BE2C (cell line): Measurements from ENCODE around the gene GRM3.

Source experiments
- DNase-seq: peaks from one replicate; pipeline ENCODE4 v3.0.0-alpha.2; 2020
- H3K27me3 ChIP-seq: fragments of 250-450 bp; sonication (Bioruptor Pico); 2 replicates; pipeline ENCODE4 v1.5.1; 2020; ENCODE audit warnings: mild to moderate bottlenecking
- H3K36me3 ChIP-seq: fragments of 250-450 bp; sonication (Bioruptor Pico); 2 replicates; pipeline ENCODE4 v1.5.1; 2020; ENCODE audit warnings: mild to moderate bottlenecking
- H3K4me1 ChIP-seq: fragments of 250-450 bp; sonication (Bioruptor Pico); 2 replicates; pipeline ENCODE4 v1.5.1; 2020
- H3K4me3 ChIP-seq: 2 replicates; pipeline ENCODE4 v1.5.1; 2011; ENCODE audit warnings: low read depth, low read length
- H3K9me3 ChIP-seq: fragments of 250-450 bp; sonication (Bioruptor Pico); 2 replicates; pipeline ENCODE4 v1.5.1; 2020
- TF ChIP-seq, protein P1 (sequence below): IDR thresholded peaks from 2 replicates; pipeline ENCODE4 v1.5.1; 2012; ENCODE audit warnings: mild to moderate bottlenecking, low read depth, low read length

The GRM3 gene

DNA sequence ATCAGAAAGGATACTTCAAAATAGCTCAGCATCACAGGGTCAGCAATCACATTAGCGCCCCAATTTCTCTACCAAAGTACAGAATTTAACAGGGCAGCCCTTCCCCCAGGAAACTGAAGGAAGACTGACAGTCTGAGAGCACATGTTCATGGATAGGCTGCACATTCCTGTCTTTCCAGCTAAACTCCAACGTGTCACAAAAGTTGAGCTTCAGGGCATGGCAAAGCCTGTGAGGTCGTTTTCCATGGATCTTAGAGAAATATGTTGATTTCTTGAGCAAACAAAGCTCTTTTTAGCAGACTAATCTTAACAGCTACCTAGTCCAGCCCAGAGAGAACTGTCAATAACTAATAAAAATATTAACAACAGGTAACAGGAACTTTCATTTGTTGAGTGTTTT is 207.9 kb downstream of the GRM3 start:
- Histone ChIP-seq H3K36me3 (no peaks in the 10 kb centered on the region), H3K4me1 (no peaks in the 10 kb centered on the region), H3K27me3 (no peaks in the 10 kb centered on the region), H3K9me3 (no peaks in the 10 kb centered on the region), H3K4me3 (no peak overlapping the region)
- TF ChIP-seq, protein P1, sequence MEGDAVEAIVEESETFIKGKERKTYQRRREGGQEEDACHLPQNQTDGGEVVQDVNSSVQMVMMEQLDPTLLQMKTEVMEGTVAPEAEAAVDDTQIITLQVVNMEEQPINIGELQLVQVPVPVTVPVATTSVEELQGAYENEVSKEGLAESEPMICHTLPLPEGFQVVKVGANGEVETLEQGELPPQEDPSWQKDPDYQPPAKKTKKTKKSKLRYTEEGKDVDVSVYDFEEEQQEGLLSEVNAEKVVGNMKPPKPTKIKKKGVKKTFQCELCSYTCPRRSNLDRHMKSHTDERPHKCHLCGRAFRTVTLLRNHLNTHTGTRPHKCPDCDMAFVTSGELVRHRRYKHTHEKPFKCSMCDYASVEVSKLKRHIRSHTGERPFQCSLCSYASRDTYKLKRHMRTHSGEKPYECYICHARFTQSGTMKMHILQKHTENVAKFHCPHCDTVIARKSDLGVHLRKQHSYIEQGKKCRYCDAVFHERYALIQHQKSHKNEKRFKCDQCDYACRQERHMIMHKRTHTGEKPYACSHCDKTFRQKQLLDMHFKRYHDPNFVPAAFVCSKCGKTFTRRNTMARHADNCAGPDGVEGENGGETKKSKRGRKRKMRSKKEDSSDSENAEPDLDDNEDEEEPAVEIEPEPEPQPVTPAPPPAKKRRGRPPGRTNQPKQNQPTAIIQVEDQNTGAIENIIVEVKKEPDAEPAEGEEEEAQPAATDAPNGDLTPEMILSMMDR = no peak
- no peak for DNase-seq

DNA sequence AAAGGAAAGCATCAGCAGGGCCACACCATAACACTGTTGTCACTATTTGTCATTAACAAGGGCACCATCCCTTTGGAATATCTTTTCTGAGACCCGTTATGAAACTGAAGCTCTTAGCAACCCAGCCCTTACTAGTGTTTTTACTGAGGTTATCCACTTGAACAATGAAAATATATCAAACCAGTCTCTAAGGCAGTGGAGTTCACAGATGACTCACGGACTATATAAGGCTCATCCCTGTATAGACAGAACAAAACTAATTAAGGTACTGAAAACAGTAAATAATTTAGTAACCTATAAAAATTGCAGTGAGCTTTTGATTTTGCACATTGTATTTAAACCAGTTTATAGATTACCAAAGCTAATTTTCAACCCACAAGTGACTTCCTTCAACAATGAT is 219.7 kb downstream of the GRM3 start:
- H3K27me3 ChIP-seq = no peaks in the 10 kb centered on the region
- TF ChIP-seq, protein P1 = no peak
- H3K4me3 ChIP-seq = no peak overlapping the region
- H3K9me3 ChIP-seq = no peaks in the 10 kb centered on the region
- H3K36me3 ChIP-seq = no peaks in the 10 kb centered on the region
- no peaks in the 10 kb centered on the region for H3K4me1 ChIP-seq
- DNase-seq = no peak

DNA sequence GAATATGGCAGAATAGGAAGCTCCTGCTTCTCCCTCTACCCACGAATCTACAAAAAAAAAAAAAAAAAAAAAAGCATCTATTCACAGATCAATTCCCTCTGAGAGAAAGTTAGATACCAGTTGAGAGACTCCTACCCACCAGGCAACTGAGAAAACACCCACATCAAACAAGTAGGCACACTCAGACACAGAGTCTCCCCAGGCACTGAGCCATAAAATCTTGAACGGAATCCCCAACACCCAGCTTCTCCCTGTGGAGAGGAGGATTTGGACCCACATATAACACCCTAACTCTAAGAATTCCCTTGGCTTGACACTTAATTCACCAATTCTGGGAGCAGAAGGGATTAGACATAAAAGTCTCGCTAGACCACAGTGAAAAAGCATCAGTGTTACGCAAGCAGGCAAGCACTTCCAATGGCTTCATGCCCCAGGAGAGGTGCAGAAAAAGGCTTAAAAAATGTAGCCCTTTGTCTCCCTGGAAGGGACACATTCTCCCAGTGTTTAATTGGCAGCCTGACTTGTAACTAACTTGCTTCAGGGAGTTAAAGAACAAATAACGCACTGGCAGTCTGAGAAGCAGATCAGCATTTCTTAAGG is 223.6 kb downstream of the GRM3 start:
- Histone ChIP-seq H3K4me1 (no peaks in the 10 kb centered on the region), H3K36me3 (no peaks in the 10 kb centered on the region), H3K4me3 (no peak overlapping the region), H3K27me3 (no peaks in the 10 kb centered on the region), H3K9me3 (no peaks in the 10 kb centered on the region)
- no peak for DNase-seq
- TF ChIP-seq, protein P1 = no peak

DNA sequence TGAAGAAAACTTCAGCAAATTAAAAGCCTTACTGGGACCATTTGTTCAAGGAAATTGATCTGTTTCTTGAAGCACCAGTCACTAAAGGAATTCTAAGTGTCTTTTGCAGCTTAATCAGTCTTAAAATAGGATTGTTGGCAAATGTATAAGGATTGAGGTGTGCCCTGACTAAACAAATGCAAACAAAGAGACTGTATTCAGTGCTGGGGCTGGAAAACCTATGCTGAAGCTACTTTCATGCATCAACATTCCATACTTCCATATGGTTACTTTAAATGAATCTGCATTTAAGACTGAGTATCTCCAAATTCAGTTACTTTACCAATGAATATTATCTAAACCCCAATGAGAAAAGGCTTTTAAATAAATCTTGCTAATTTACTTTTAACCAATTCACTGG is 232.4 kb downstream of the GRM3 start:
- Histone ChIP-seq H3K9me3 (no peaks in the 10 kb centered on the region), H3K27me3 (no peaks in the 10 kb centered on the region), H3K36me3 (no peaks in the 10 kb centered on the region), H3K4me1 (no peaks in the 10 kb centered on the region), H3K4me3 (no peak overlapping the region)
- TF ChIP-seq, protein P1 = no peak
- no peak for DNase-seq

DNA sequence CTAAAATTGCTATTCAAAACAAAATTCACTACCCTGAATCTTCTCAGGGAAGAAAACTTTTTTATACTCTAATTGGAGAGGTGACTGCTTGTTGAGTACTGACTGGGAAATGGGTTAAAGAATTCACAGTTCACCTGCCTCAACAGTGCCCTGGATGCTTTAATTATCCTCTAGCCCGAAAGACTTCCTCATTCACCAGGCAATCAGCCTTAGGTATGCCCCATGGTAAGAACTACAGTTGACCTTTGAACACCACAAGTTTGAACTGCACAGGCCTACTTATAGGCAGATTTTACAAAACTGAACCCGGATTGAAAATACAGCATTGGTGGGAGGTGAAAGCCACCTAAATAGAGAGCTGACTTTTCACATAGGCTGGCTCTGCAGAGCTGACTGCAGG is 240.4 kb downstream of the GRM3 start:
- Histone ChIP-seq H3K4me1 (no peaks in the 10 kb centered on the region), H3K9me3 (no peaks in the 10 kb centered on the region), H3K4me3 (no peak overlapping the region), H3K27me3 (no peaks in the 10 kb centered on the region), H3K36me3 (no peaks in the 10 kb centered on the region)
- TF ChIP-seq, protein P1 = no peak
- no peak for DNase-seq

DNA sequence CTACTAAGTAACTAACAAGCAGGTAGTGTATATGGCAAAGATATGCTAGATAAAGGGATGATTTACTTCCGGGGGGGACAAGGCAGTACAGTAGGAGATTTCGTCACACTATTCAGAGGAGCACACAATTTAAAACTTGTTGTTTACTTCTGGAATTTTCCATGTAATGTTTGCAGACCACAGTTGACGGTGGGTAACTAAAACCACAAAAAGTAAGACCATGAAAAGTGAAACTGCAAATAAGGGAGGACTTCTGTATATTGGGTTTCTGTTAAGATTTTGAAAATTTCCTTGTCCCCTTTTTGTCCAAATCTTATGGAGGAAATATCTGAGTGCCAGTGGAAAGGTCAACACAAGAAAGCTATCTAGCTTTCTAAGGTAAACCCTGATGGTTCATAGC is 245.8 kb downstream of the GRM3 start:
- TF ChIP-seq, protein P1 = no peak

More for the DNA sequence above, 245.8 kb downstream of the GRM3 start:
- Histone ChIP-seq H3K36me3 (no peaks in the 10 kb centered on the region), H3K27me3 (no peaks in the 10 kb centered on the region), H3K4me3 (no peak overlapping the region), H3K4me1 (no peaks in the 10 kb centered on the region), H3K9me3 (no peaks in the 10 kb centered on the region)
- DNase-seq = no peak
